Kidney (tissue), 14 donors: Measurements from ENCODE around the gene AK5. TPM values are rescaled to one million over a fixed set of nuclear protein-coding genes. Genes with fewer than 3 reads are reported as not detected.

ENCODE experiments used
- DNase-seq, 5 donors: peaks; one replicate each; pipeline ENCODE4 v3.0.0-alpha.2; 2013 to 2020
- FAIRE-seq: peaks from 2 replicates; lab custom pipeline; 2012; peaks lifted over from hg19 to GRCh38; lab: Jason Lieb, UNC
- H3K27ac ChIP-seq, 2 donors: one replicate each; pipeline ENCODE4 v1.7.0; 2013; ENCODE audit warnings: low read depth in 2 of 2, low read length in 2 of 2, inconsistent platforms in 1 of 2
- H3K27me3 ChIP-seq: one replicate; pipeline ENCODE4 v1.7.1; 2013; ENCODE audit warnings: low read length, inconsistent platforms; ENCODE audit not compliant: control insufficient read depth, insufficient read depth
- H3K36me3 ChIP-seq, 3 donors: one replicate each; pipeline versions ENCODE4 v1.7.0 to v1.7.1; 2013; ENCODE audit warnings: low read length in 3 of 3, control low read depth in 1 of 3, inconsistent platforms in 1 of 3; ENCODE audit not compliant: insufficient read depth in 3 of 3, control insufficient read depth in 2 of 3
- H3K4me1 ChIP-seq, 3 donors: one replicate each; pipeline versions ENCODE4 v1.7.0 to v1.7.1; 2013; ENCODE audit warnings: low read length in 3 of 3, inconsistent platforms in 1 of 3, low read depth in 1 of 3; ENCODE audit not compliant: control insufficient read depth in 2 of 3, insufficient read depth in 2 of 3
- H3K4me3 ChIP-seq, 3 donors: one replicate each; pipeline versions ENCODE4 v1.7.0 to v1.8.1; 2013; ENCODE audit warnings: low read length in 3 of 3, control low read depth in 1 of 3, inconsistent platforms in 1 of 3
- H3K9ac ChIP-seq, 3 donors: one replicate each; pipeline versions ENCODE4 v1.7.0 to v1.7.1; 2013; ENCODE audit warnings: low read length in 3 of 3, control low read depth in 1 of 3, inconsistent platforms in 1 of 3
- H3K9me3 ChIP-seq, 3 donors: one replicate each; pipeline versions ENCODE4 v1.7.0 to v1.7.1; 2013; ENCODE audit warnings: low read length in 3 of 3, control low read depth in 1 of 3, inconsistent platforms in 1 of 3; ENCODE audit not compliant: control insufficient read depth in 2 of 3, insufficient read depth in 1 of 3
- CTCF ChIP-seq: IDR thresholded peaks from 3 replicates; pipeline ENCODE4 v1.5.1; 2012; ENCODE audit warnings: mild to moderate bottlenecking, moderate library complexity, borderline replicate concordance; ENCODE audit not compliant: insufficient read depth; ENCODE audit errors: extremely low read depth
- intact Hi-C: fragments of 100-400 bp; cut with DNase I; formaldehyde crosslinking; loops from one replicate; pipeline ENCODE4 v1.11.1; 2022
- polyA plus RNA-seq: library from polyadenylated mRNA; stranded (reverse); fragments of 350-450 nt; fragmentation: Illumina TruSeq; extraction: RNeasy Lipid Tissue Mini Kit (QIAGEN cat#74804); gene quantifications from one replicate; pipeline ENCODE4 v1.2.3, GENCODE V29; 2014; ENCODE audit warnings: low read depth, low replicate concordance; ENCODE audit not compliant: insufficient read depth
- total RNA-seq: library from RNA; stranded (reverse); fragmentation: NEBNext Ultra II Directional; extraction: Animal tissue kit (Norgen Biotek cat#: 25700); gene quantifications from one replicate; pipeline ENCODE4 v1.2.1, GENCODE V29; 2021
- donor health status: control.
- donor health status: control.
- donor health status: control.
- donor health status: control.
- donor health status: control.
- donor health status: DM: yes; HTN: yes; CAD: no.
- donor health status: Normal renal cell carcinoma (clear cell type).

AK5 gene
- total and polyA plus RNA-seq, 2 donors from 2014 or later: 1.7 to 2.5 TPM

GRCh38 chr1:77282187-77282865 lies 507 bp downstream of the AK5 start:
- Histone ChIP-seq H3K27ac (no peak overlapping the region), H3K4me3 (peak overlapping the region; percentile 24 to 60 (median 59)), H3K4me1 (peaks cover 0 to 15% (median 4%) of the 10 kb centered on the region in 3 donors), H3K36me3 (no peaks in the 10 kb centered on the region), H3K9me3 (no peaks in the 10 kb centered on the region), H3K9ac (peak overlapping the region in 1 of 3 donors; percentile 31), H3K27me3 (peaks cover 5% of the 10 kb centered on the region)
- DNase-seq: peak; percentile 21 to 71 (median 38)
- intact Hi-C loops: no loop called here
- TF ChIP-seq CTCF: no peak
- no peak for FAIRE-seq

GRCh38 chr1:77282866-77283539 lies 1.2 kb downstream of the AK5 start:
- FAIRE-seq (no peak), DNase-seq (peak in 3 of 5 donors; percentile 21 to 54 (median 22))
- Histone ChIP-seq H3K27me3 (peaks cover 5% of the 10 kb centered on the region), H3K9me3 (no peaks in the 10 kb centered on the region), H3K4me3 (peak overlapping the region in 2 of 3 donors; percentile 59 to 60), H3K9ac (peak overlapping the region in 1 of 3 donors; percentile 31), H3K4me1 (peaks cover 0 to 15% (median 4%) of the 10 kb centered on the region in 3 donors), H3K36me3 (no peaks in the 10 kb centered on the region), H3K27ac (no peak overlapping the region)
- TF ChIP-seq CTCF: no peak
- intact Hi-C loops: no loop called here

GRCh38 chr1:77283701-77284425 lies 2.0 kb downstream of the AK5 start:
- no peak for TF ChIP-seq CTCF
- FAIRE-seq (no peak), DNase-seq (no peak)
- no peak overlapping the region for H3K4me3 ChIP-seq
- H3K27me3 ChIP-seq: peaks cover 5% of the 10 kb centered on the region
- no peaks in the 10 kb centered on the region for H3K9me3 ChIP-seq
- H3K36me3 ChIP-seq: no peaks in the 10 kb centered on the region
- intact Hi-C loops: no loop called here
- peaks cover 0 to 15% (median 4%) of the 10 kb centered on the region in 3 donors for H3K4me1 ChIP-seq
- no peak overlapping the region for H3K9ac ChIP-seq
- no peak overlapping the region for H3K27ac ChIP-seq
